Measurements from ENCODE around the gene LYRM4.

- TF ChIP-seq, protein P1, sequence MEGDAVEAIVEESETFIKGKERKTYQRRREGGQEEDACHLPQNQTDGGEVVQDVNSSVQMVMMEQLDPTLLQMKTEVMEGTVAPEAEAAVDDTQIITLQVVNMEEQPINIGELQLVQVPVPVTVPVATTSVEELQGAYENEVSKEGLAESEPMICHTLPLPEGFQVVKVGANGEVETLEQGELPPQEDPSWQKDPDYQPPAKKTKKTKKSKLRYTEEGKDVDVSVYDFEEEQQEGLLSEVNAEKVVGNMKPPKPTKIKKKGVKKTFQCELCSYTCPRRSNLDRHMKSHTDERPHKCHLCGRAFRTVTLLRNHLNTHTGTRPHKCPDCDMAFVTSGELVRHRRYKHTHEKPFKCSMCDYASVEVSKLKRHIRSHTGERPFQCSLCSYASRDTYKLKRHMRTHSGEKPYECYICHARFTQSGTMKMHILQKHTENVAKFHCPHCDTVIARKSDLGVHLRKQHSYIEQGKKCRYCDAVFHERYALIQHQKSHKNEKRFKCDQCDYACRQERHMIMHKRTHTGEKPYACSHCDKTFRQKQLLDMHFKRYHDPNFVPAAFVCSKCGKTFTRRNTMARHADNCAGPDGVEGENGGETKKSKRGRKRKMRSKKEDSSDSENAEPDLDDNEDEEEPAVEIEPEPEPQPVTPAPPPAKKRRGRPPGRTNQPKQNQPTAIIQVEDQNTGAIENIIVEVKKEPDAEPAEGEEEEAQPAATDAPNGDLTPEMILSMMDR (IDR thresholded peaks at IDR 0.05; ENCODE audit: insufficient read depth, low read length): no peak
- TF ChIP-seq SPI1 (IDR thresholded peaks at IDR 0.05; ENCODE audit: borderline replicate concordance, low read depth): no peak
- TF ChIP-seq POLR2AphosphoS5 (IDR thresholded peaks at IDR 0.05; ENCODE audit: low read depth): no peak
- no peak for TF ChIP-seq REST (IDR thresholded peaks at IDR 0.05; ENCODE audit: insufficient replicate concordance, low read depth)
These were observed 30.7 kb downstream of the LYRM4 start for GRCh38 chr6:5230081-5230480.
